Thyroid gland (tissue), 4 donors: Measurements from ENCODE around the gene ING1. TPM values are rescaled to one million over a fixed set of nuclear protein-coding genes. Genes with fewer than 3 reads are reported as not detected.

ENCODE experiments used
- DNase-seq, 2 donors: peaks; one replicate each; pipeline ENCODE4 v3.0.0-alpha.2; 2019
- H3K27ac ChIP-seq, 3 donors: fragments of 200-600 bp; sonication (generic); 1 replicate in 2 of 3; 2 replicates in 1 of 3; pipeline ENCODE4 v1.5.1; 2016 to 2019; ENCODE audit warnings: mild to moderate bottlenecking in 1 of 3, moderate library complexity in 1 of 3
- H3K27me3 ChIP-seq: fragments of 200-600 bp; sonication (generic); one replicate; pipeline ENCODE4 v1.5.1; 2019
- H3K36me3 ChIP-seq, 2 donors: fragments of 200-600 bp; sonication (generic); one replicate each; pipeline ENCODE4 v1.5.1; 2016 to 2019
- H3K4me1 ChIP-seq, 2 donors: fragments of 200-600 bp; sonication (generic); one replicate each; pipeline ENCODE4 v1.5.1; 2017 to 2019
- H3K4me3 ChIP-seq, 3 donors: fragments of 200-600 bp; sonication (generic); replicated peaks in 1 of 3; 1 replicate in 2 of 3; 2 replicates in 1 of 3; pipeline ENCODE4 v1.5.1; 2016; ENCODE audit warnings: mild to moderate bottlenecking in 1 of 3
- H3K9me3 ChIP-seq: fragments of 200-600 bp; sonication (generic); one replicate; pipeline ENCODE4 v1.5.1; 2017
- CTCF ChIP-seq, 6 experiments: fragments of 200-600 bp in 3 of 6; fragments of 450-650 bp in 3 of 6; sonication (generic) in 3 of 6; IDR thresholded peaks; one replicate each; pipeline ENCODE4 v1.5.1; 2016 to 2019; ENCODE audit warnings: antibody characterized with exemption in 6 of 6, mild to moderate bottlenecking in 2 of 6, inconsistent platforms in 1 of 6, moderate library complexity in 1 of 6
- POLR2A ChIP-seq, 2 donors: fragments of 450-650 bp; IDR thresholded peaks; one replicate each; pipeline ENCODE4 v1.6.1; 2017; ENCODE audit warnings: antibody characterized with exemption in 2 of 2, mild to moderate bottlenecking in 2 of 2, moderate library complexity in 1 of 2
- WGBS, 2 donors: methylation state at CpG; one replicate each; pipeline ENCODE4 v1.1.5; 2017; 5-methylcytosine and 5-hydroxymethylcytosine counted together
- intact Hi-C: fragments of 100-400 bp; cut with DNase I; formaldehyde crosslinking; loops from one replicate; pipeline ENCODE4 v1.15.1; 2023
- total RNA-seq, 4 donors: library from RNA; depleted of rRNA; stranded (reverse); fragments of >200 nt; gene quantifications; one replicate each; pipeline ENCODE4 v1.2.3, GENCODE V29; 2016

The ING1 gene
- total RNA-seq, 4 donors from 2014 or later, result 8.2 to 17.9 (median 15.6) TPM

GRCh38 chr13:110702591-110703526, 10.6 kb upstream of the ING1 start:
- H3K36me3 ChIP-seq, result peaks cover 21 to 34% of the 10 kb centered on the region in 2 donors
- H3K9me3 ChIP-seq, result no peaks in the 10 kb centered on the region
- no peak overlapping the region for H3K4me3 ChIP-seq
- TF ChIP-seq POLR2A (IDR thresholded peaks at IDR 0.05), result no peak
- TF ChIP-seq CTCF (IDR thresholded peaks at IDR 0.05), result no peak
- 83 to 84% methylated on average over 13 to 15 of the region's 15 CpGs for WGBS, 2 donors
- intact Hi-C loops, result loop anchor here (10.0 kb wide), 1 partner anchor 58 kb away; no protein-coding TSS in a partner anchor
- no peak for DNase-seq
- peaks cover 14 to 21% of the 10 kb centered on the region in 2 donors for H3K4me1 ChIP-seq
- H3K27ac ChIP-seq, result no peak overlapping the region
- H3K27me3 ChIP-seq, result no peaks in the 10 kb centered on the region

GRCh38 chr13:110705356-110705825, 8.1 kb upstream of the ING1 start:
- peak overlapping the region; percentile 45 to 67 (median 64) for H3K4me3 ChIP-seq
- intact Hi-C loops, result loop anchor here (10.0 kb wide), 1 partner anchor 61 kb away; no protein-coding TSS in a partner anchor
- peaks cover 14 to 21% of the 10 kb centered on the region in 2 donors for H3K4me1 ChIP-seq
- 6 to 7% methylated on average over 12 of the region's 12 CpGs for WGBS, 2 donors
- no peak for DNase-seq
- peaks cover 7 to 12% of the 10 kb centered on the region in 2 donors for H3K36me3 ChIP-seq
- no peaks in the 10 kb centered on the region for H3K27me3 ChIP-seq
- no peaks in the 10 kb centered on the region for H3K9me3 ChIP-seq
- H3K27ac ChIP-seq, result peak overlapping the region in 2 of 3 donors; percentile 46 to 57
- TF ChIP-seq CTCF (IDR thresholded peaks at IDR 0.05), result no peak

DNA sequence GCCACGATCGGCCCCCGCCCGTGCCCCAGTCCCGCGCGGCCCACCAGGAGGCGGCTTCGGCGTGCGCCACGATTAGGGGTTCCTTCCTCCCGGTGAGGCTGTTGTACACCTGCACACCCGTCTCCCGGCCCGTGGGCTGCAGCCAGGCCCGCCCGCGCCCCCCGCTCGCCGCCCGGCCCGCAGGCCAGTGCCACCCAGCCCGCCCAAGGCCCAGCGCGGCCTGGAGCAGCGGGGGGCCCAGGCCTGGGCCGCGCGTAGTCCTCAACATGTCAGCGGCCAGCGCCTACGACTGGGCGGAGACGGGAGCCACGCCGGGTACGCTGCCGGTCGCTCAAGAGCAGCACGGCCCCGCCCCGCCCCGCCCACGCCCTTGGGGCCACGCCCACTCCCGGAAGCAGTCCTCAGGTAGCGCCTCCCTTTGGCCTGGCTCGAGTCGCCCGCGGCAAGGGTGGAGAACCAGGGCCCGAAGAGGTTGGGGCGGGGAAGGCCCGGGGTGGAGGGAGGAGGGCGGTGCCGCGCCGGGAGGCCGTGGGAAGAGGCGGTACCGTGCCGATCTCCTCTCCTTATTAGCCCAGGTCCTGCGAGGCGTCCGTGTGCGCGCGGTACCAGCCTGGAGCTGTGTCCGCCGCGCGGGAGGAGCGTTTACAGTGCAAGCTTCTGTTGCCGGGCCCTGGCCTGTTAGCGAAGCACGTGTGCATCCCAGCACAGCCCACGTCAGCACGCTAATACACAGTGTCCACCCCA, 7.5 kb upstream of the ING1 start, which contains the start of gene CARS2:
Gene CARS2 (minus strand): TSS at position 291 of the 744 bp plus-strand sequence. CDS start 23 bp downstream, at position 268.
- TF ChIP-seq POLR2A (IDR thresholded peaks at IDR 0.05) (peak in 1 of 2 donors; percentile 88), CTCF (IDR thresholded peaks at IDR 0.05) (peak in 2 of 6 experiments; percentile 16 to 30)
- Histone ChIP-seq H3K27ac (peak within 1 kb of the TSS in 2 of 3 donors; percentile 46 to 57), H3K27me3 (no peaks in the 10 kb centered on the region), H3K36me3 (peaks cover under 1 to 6% of the 10 kb centered on the region in 2 donors), H3K4me3 (peak within 1 kb of the TSS; percentile 45 to 67 (median 64)), H3K9me3 (no peaks in the 10 kb centered on the region), H3K4me1 (peaks cover 14 to 21% of the 10 kb centered on the region in 2 donors)
- intact Hi-C loops, result loop anchor here (10.0 kb wide), 1 partner anchor 61 kb away; no protein-coding TSS in a partner anchor
- WGBS, 2 donors, result 0% methylated on average over 10 to 35 of the region's 80 CpGs
- DNase-seq, result peak; percentile 96 to 97

DNA sequence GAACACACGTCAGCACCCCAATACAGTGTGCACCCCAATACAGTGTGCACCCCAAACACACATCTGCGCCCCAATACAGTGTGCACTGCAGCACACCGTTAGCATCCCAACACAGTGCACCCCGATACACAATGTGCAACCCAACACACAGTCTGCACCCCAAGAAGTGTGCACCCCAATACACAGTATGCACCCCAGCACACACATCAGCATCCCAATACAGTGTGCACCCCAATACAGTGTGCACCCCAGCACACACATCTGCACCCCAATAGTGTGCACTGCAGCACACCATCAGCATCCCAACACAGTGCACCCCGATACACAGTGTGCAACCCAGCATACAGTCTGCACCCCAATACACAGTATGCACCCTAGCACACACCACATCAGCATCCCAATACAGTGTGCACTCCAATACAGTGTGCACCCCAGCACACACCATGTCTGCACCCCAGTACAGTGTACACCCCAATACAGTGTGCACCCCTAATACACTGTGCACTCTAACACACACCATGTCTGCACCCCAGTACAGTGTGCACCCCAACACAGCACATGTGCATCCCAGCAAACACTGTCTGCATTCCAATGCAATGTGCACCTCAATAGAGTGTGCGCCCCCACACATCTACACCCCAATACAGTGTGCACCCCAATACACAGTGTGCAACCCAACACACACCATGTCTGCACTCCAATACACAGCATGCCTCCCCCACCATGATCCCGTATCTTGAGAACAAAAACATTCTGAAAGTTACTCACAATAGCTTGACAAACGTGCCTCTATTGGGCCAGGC, 6.7 kb upstream of the ING1 start:
- peaks cover 20 to 26% of the 10 kb centered on the region in 2 donors for H3K4me1 ChIP-seq
- intact Hi-C loops, result loop anchor here (10.0 kb wide), 1 partner anchor 62 kb away; no protein-coding TSS in a partner anchor

More for the DNA sequence above, 6.7 kb upstream of the ING1 start:
- Histone ChIP-seq H3K27ac (peak overlapping the region in 1 of 3 donors; percentile 38), H3K4me3 (peak overlapping the region in 1 of 3 donors; percentile 64), H3K27me3 (no peaks in the 10 kb centered on the region), H3K36me3 (no peaks in the 10 kb centered on the region), H3K9me3 (no peaks in the 10 kb centered on the region)
- DNase-seq, result no peak
- WGBS, 2 donors, result 66 to 71% methylated on average over 7 to 8 of the region's 8 CpGs
- TF ChIP-seq POLR2A (IDR thresholded peaks at IDR 0.05) (no peak), CTCF (IDR thresholded peaks at IDR 0.05) (no peak)
